Measurements from ENCODE around the gene ZDHHC24.

ZDHHC24 gene

GRCh38 chr11:66475349-66476172 is 70.3 kb downstream of the ZDHHC24 start:
- DNase-seq (ENCODE audit: extremely low read depth, low read depth): no peak
- TF ChIP-seq, protein P1, sequence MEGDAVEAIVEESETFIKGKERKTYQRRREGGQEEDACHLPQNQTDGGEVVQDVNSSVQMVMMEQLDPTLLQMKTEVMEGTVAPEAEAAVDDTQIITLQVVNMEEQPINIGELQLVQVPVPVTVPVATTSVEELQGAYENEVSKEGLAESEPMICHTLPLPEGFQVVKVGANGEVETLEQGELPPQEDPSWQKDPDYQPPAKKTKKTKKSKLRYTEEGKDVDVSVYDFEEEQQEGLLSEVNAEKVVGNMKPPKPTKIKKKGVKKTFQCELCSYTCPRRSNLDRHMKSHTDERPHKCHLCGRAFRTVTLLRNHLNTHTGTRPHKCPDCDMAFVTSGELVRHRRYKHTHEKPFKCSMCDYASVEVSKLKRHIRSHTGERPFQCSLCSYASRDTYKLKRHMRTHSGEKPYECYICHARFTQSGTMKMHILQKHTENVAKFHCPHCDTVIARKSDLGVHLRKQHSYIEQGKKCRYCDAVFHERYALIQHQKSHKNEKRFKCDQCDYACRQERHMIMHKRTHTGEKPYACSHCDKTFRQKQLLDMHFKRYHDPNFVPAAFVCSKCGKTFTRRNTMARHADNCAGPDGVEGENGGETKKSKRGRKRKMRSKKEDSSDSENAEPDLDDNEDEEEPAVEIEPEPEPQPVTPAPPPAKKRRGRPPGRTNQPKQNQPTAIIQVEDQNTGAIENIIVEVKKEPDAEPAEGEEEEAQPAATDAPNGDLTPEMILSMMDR (IDR thresholded peaks at IDR 0.05; ENCODE audit: low read depth, low read length, missing control alignments): no peak
- no peak overlapping the region for H3K4me3 ChIP-seq (replicated peaks; ENCODE audit: low read depth, low read length)

- TF ChIP-seq, protein P1 (IDR thresholded peaks at IDR 0.05; ENCODE audit: low read depth, low read length, missing control alignments): no peak
- DNase-seq (ENCODE audit: extremely low read depth, low read depth): no peak
- no peak overlapping the region for H3K4me3 ChIP-seq (replicated peaks; ENCODE audit: low read depth, low read length)
Observed at GRCh38 chr11:66473608-66474515, 72.0 kb downstream of the ZDHHC24 start.

DNA sequence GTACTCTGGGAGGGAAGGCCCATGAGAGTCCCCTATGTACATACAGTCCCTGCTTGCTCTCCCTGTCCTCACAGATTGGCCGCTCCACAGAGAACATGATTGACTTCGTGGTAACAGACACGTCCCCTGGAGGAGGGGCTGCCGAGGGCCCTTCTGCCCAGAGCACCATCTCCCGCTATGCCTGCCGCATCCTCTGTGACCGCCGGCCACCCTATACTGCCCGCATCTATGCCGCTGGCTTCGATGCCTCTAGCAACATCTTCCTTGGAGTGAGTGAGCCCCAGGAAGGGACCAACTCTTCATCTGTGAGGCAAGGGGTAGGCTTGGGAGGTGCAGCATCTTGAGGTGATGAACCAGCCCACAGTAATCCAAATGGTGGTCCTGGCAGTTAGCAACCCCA is 72.7 kb downstream of the ZDHHC24 start:
- no peak overlapping the region for H3K4me3 ChIP-seq (replicated peaks; ENCODE audit: low read depth, low read length)
- TF ChIP-seq, protein P1 (IDR thresholded peaks at IDR 0.05; ENCODE audit: low read depth, low read length, missing control alignments): no peak
- no peak for DNase-seq (ENCODE audit: extremely low read depth, low read depth)

DNA sequence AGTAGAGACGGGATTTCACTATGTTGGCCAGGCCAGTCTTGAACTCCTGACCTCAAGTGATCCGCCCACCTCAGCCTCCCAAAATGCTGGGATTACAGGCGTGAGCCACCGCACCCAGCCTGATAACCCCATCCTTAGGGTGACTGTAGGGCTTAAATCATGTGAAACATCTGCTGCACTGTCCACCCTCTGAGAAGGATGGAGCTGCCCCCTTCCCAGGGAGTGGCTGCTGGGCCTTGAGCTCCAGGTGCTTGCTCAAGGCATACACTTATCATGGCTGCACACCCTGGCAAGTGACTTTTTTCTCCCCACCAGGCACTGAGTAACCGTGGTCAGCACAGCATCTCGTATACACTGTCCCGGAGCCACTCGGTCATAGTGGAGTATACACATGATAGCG is 73.8 kb downstream of the ZDHHC24 start:
- no peak overlapping the region for H3K4me3 ChIP-seq (replicated peaks; ENCODE audit: low read depth, low read length)
- no peak for DNase-seq (ENCODE audit: extremely low read depth, low read depth)
- TF ChIP-seq, protein P1 (IDR thresholded peaks at IDR 0.05; ENCODE audit: low read depth, low read length, missing control alignments): no peak

DNA sequence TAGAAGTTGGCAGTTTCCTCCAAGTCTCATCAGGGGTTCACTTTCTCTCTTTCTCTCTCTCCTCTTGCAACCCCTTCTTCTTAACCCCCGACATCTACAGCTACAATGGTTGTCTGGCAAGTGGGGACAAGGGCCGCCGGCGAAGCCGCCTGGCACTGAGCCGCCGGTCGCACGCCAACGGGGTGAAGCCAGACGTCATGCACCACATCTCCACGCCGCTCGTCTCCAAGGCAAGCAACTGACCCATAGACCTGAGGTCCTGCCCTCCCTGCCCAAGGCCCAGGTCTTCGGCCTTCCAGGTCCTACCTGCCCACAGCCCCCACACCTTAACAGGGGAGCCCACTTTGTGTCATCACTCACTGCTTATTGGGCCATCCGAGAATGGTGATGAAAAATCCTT is 74.7 kb downstream of the ZDHHC24 start:
- no peak overlapping the region for H3K4me3 ChIP-seq (replicated peaks; ENCODE audit: low read depth, low read length)
- TF ChIP-seq, protein P1 (IDR thresholded peaks at IDR 0.05; ENCODE audit: low read depth, low read length, missing control alignments): no peak
- no peak for DNase-seq (ENCODE audit: extremely low read depth, low read depth)
